Inferior parietal cortex (tissue), 1 donor: ENCODE data around the gene ANKAR.

ENCODE experiments used
- DNase-seq: peaks from one replicate; pipeline ENCODE4 v3.0.0-alpha.2; 2016; ENCODE audit errors: extremely low spot score

ANKAR gene

GRCh38 chr2:189719571-189719970 lies 45.1 kb downstream of the ANKAR start:
- DNase-seq: no peak

GRCh38 chr2:189723192-189723591 lies 48.7 kb downstream of the ANKAR start:
- no peak for DNase-seq
